ENCODE measurements around the gene SLC16A2. TPM values are rescaled to one million over a fixed set of nuclear protein-coding genes. Genes with fewer than 3 reads are reported as not detected.
"Not testable (repeated sequence)": the region's sequence is repeated elsewhere in the genome, so short reads cannot be mapped to it uniquely, and the experiment has no call there.

Gene SLC16A2
- total RNA-seq, 2 experiments from 2014 or later = 1.2 to 1.5 TPM

GRCh38 chrX:74449322-74449936 lies 28.1 kb downstream of the SLC16A2 start:
- H3K4me3 Mint-ChIP-seq = no peak overlapping the region
- H3K9me3 Mint-ChIP-seq (ENCODE audit: low read depth) = no peaks in the 10 kb centered on the region
- POLR2A ChIA-PET = no interaction called here
- peaks cover 2% of the 10 kb centered on the region for H3K27me3 Mint-ChIP-seq
- DNase-seq (peak; percentile 52), ATAC-seq (no peak)
- no peak overlapping the region for H3K27ac Mint-ChIP-seq
- intact Hi-C loops (cut with DNase I, micrococcal nuclease) = no loop called here
- CTCF ChIA-PET = interaction anchor here (0.6 kb wide), 1 partner anchor 29 kb away, joined by 3 read pairs; no protein-coding TSS in a partner anchor
- peaks cover 28% of the 10 kb centered on the region for H3K4me1 Mint-ChIP-seq
- H3K36me3 Mint-ChIP-seq (ENCODE audit: low read depth) = no peaks in the 10 kb centered on the region

- H3K4me1 Mint-ChIP-seq = peaks cover 28% of the 10 kb centered on the region
- H3K27ac Mint-ChIP-seq = no peak overlapping the region
- CTCF ChIA-PET = interaction anchor here (0.6 kb wide), 1 partner anchor 30 kb away, joined by 3 read pairs; no protein-coding TSS in a partner anchor
- DNase-seq (no peak), ATAC-seq (no peak)
- intact Hi-C loops (cut with DNase I, micrococcal nuclease) = loop anchor here (2.0 to 5.0 kb wide), 3 partner anchors 29 to 162 kb away; partner anchors contain the start of genes RLIM (in 1 of the 2) and SLC16A2 (in 1 of the 2)
- H3K27me3 Mint-ChIP-seq = no peaks in the 10 kb centered on the region
- POLR2A ChIA-PET = no interaction called here
- H3K9me3 Mint-ChIP-seq (ENCODE audit: low read depth) = no peaks in the 10 kb centered on the region
- H3K4me3 Mint-ChIP-seq = no peak overlapping the region
- no peaks in the 10 kb centered on the region for H3K36me3 Mint-ChIP-seq (ENCODE audit: low read depth)
Observed at GRCh38 chrX:74449937-74450330, 28.6 kb downstream of the SLC16A2 start.

- Mint-ChIP-seq H3K4me1 (peaks cover 28% of the 10 kb centered on the region), H3K9me3 (ENCODE audit: low read depth) (no peaks in the 10 kb centered on the region), H3K36me3 (ENCODE audit: low read depth) (no peaks in the 10 kb centered on the region), H3K27me3 (no peaks in the 10 kb centered on the region), H3K4me3 (no peak overlapping the region), H3K27ac (peak overlapping the region; percentile 65)
- intact Hi-C loops (cut with DNase I, micrococcal nuclease) = loop anchor here (1.0 to 5.0 kb wide), 4 partner anchors 30 to 161 kb away; partner anchors contain the start of genes RLIM (in 1 of the 2) and SLC16A2 (in 1 of the 2)
- ChIA-PET CTCF (interaction anchor here (0.7 kb wide), 1 partner anchor 42 kb away, joined by 3 read pairs; no protein-coding TSS in a partner anchor), POLR2A (interaction anchor here (0.9 to 1.2 kb wide), 2 partner anchors 84 to 88 kb away, joined by 4 read pairs; no protein-coding TSS in a partner anchor)
- ATAC-seq (peak; percentile 92), DNase-seq (peak; percentile 41)
Observed at GRCh38 chrX:74450803-74451449, 29.6 kb downstream of the SLC16A2 start.

DNA sequence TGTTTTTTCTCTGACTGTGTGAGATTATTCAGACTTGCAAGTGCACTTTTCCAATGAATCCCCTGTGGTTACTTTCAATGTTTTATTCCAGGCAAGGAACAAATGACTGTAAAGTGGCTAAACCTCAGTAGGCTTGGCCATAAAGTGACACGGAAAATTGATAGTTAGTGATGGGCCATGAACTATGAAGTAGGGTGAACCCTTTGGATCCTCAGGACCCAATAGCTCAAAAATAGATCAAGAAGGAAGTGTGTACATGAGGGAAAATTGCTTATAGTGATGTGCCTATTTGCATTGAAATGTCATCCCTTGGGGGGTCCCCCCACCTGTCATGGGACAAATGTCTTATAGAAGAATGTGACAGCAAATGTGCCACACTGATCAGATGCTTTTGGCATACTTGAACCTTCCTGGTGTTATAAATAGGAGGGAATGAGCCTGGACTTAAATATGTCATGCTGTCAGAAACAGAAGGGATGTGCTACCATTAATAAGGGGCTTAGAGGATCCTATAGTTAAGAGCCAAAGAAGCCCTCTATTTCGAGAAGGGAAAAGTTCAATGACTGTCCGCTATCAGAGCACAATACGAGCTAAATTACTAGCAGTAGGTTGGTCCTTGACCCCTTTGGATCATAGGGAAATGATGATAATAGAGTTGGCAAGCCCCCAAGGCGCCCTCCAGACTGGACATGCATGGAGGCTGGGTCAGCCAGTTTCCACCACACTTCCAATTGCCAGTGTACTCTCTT lies 30.3 kb downstream of the SLC16A2 start:
- CTCF ChIA-PET = interaction anchor here (0.7 kb wide), 1 partner anchor 41 kb away, joined by 3 read pairs; no protein-coding TSS in a partner anchor
- ATAC-seq (peak; percentile 47), DNase-seq (peak; percentile 8)
- Mint-ChIP-seq H3K4me1 (peaks cover 28% of the 10 kb centered on the region), H3K36me3 (ENCODE audit: low read depth) (no peaks in the 10 kb centered on the region), H3K27ac (peak overlapping the region; percentile 42), H3K27me3 (no peaks in the 10 kb centered on the region), H3K9me3 (ENCODE audit: low read depth) (no peaks in the 10 kb centered on the region), H3K4me3 (no peak overlapping the region)
- intact Hi-C loops (cut with DNase I, micrococcal nuclease) = loop anchor here (1.0 to 5.0 kb wide), 4 partner anchors 31 to 161 kb away; partner anchors contain the start of genes RLIM (in 1 of the 2) and SLC16A2 (in 1 of the 2)
- POLR2A ChIA-PET = interaction anchor here (0.9 to 1.2 kb wide), 2 partner anchors 83 to 87 kb away, joined by 4 read pairs; no protein-coding TSS in a partner anchor

GRCh38 chrX:74452199-74452481 lies 30.8 kb downstream of the SLC16A2 start:
- DNase-seq (no peak), ATAC-seq (no peak)
- POLR2A ChIA-PET = no interaction called here
- H3K36me3 Mint-ChIP-seq (ENCODE audit: low read depth) = no peaks in the 10 kb centered on the region
- H3K27ac Mint-ChIP-seq = peak overlapping the region; percentile 47
- H3K4me1 Mint-ChIP-seq = peaks cover 28% of the 10 kb centered on the region
- intact Hi-C loops (cut with DNase I, micrococcal nuclease) = loop anchor here in 1 of 2 experiments (5.0 kb wide), 1 partner anchor 160 kb away; the partner anchor contains the start of gene RLIM
- no peaks in the 10 kb centered on the region for H3K27me3 Mint-ChIP-seq
- CTCF ChIA-PET = no interaction called here
- no peak overlapping the region for H3K4me3 Mint-ChIP-seq
- no peaks in the 10 kb centered on the region for H3K9me3 Mint-ChIP-seq (ENCODE audit: low read depth)

- intact Hi-C loops (cut with DNase I, micrococcal nuclease) = loop anchor here in 1 of 2 experiments (5.0 kb wide), 1 partner anchor 159 kb away; the partner anchor contains the start of gene RLIM
- DNase-seq = no peak
- POLR2A ChIA-PET = no interaction called here
- ATAC-seq = no peak
- Mint-ChIP-seq H3K4me3 (no peak overlapping the region), H3K27ac (no peak overlapping the region), H3K4me1 (peaks cover 28% of the 10 kb centered on the region), H3K36me3 (ENCODE audit: low read depth) (no peaks in the 10 kb centered on the region), H3K27me3 (no peaks in the 10 kb centered on the region), H3K9me3 (ENCODE audit: low read depth) (no peaks in the 10 kb centered on the region)
- CTCF ChIA-PET = no interaction called here
Observed at GRCh38 chrX:74453178-74453577, 31.9 kb downstream of the SLC16A2 start.

DNA sequence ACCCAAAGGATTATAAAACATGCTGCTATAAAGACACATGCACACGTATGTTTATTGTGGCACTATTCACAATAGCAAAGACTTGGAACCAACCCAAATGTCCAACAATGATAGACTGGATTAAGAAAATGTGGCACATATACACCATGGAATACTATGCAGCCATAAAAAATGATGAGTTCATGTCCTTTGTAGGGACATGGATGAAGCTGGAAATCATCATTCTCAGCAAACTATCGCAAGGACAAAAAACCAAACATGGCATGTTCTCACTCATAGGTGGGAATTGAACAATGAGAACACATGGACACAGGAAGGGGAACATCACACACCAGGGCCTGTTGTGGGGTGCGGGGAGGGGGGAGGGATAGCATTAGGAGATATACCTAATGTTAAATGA lies 32.9 kb downstream of the SLC16A2 start:
- H3K27me3 Mint-ChIP-seq; CTCF ChIA-PET; H3K9me3 Mint-ChIP-seq (ENCODE audit: low read depth); H3K27ac Mint-ChIP-seq; DNase-seq; H3K4me3 Mint-ChIP-seq; H3K36me3 Mint-ChIP-seq (ENCODE audit: low read depth); ATAC-seq; POLR2A ChIA-PET: not testable (repeated sequence)
- intact Hi-C loops (cut with DNase I, micrococcal nuclease) = loop anchor here in 1 of 2 experiments (5.0 kb wide), 1 partner anchor 158 kb away; the partner anchor contains the start of gene RLIM
- H3K4me1 Mint-ChIP-seq = peaks cover 28% of the 10 kb centered on the region

DNA sequence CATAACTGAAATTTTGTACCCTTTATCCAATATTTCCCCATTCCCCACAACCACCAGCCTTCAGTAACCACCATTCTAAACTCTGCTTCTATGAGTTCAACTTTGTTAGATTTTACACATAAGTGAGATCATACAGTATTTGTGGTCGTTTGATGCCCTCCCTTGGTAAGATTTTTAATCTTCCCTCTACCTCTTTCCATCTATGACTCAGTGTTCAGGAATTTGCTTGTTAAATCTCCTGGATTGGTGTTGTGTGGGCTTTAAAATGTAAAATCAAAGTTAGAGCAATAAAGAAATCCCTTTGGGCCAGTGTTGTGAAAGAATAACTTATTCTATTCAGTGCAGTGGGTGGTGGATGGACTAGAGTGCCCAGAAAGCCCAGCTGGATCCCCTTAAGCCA lies 37.4 kb downstream of the SLC16A2 start:
- Mint-ChIP-seq H3K36me3 (ENCODE audit: low read depth) (no peaks in the 10 kb centered on the region), H3K4me3 (no peak overlapping the region), H3K27ac (no peak overlapping the region), H3K4me1 (no peaks in the 10 kb centered on the region), H3K9me3 (ENCODE audit: low read depth) (no peaks in the 10 kb centered on the region), H3K27me3 (peaks cover 2% of the 10 kb centered on the region)
- POLR2A ChIA-PET = no interaction called here
- ATAC-seq = no peak
- CTCF ChIA-PET = no interaction called here
- intact Hi-C loops (cut with DNase I, micrococcal nuclease) = no loop called here
- no peak for DNase-seq

DNA sequence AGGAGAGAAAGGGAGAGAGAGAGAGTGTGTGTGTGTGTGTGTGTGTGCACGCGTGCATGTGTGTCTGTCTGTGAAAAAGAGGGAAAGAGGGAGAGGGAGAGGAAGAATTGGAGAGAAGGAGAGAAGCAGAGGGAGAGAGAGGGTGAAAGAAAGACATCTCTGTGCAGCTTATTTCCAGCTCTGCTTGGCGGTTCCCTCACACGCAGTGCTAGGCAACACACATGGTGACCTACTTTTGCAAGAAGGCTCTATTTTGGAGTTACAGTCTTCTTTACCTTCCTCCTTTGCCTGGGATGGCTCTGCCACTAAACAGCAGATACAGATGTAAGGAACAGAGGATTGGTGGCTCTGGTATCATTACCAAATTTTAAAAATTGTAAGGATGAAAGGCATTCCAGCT lies 40.1 kb downstream of the SLC16A2 start:
- Mint-ChIP-seq H3K4me3 (no peak overlapping the region), H3K36me3 (ENCODE audit: low read depth) (no peaks in the 10 kb centered on the region), H3K9me3 (ENCODE audit: low read depth) (no peaks in the 10 kb centered on the region), H3K27ac (no peak overlapping the region), H3K4me1 (no peaks in the 10 kb centered on the region), H3K27me3 (peaks cover 2% of the 10 kb centered on the region)
- no peak for DNase-seq
- ChIA-PET POLR2A (interaction anchor here (0.6 kb wide), 1 partner anchor 149 kb away, joined by 4 read pairs; no protein-coding TSS in a partner anchor), CTCF (interaction anchor here (0.6 kb wide), 1 partner anchor 593 kb away, joined by 3 read pairs; no protein-coding TSS in a partner anchor)
- no peak for ATAC-seq
- intact Hi-C loops (cut with DNase I, micrococcal nuclease) = no loop called here

DNA sequence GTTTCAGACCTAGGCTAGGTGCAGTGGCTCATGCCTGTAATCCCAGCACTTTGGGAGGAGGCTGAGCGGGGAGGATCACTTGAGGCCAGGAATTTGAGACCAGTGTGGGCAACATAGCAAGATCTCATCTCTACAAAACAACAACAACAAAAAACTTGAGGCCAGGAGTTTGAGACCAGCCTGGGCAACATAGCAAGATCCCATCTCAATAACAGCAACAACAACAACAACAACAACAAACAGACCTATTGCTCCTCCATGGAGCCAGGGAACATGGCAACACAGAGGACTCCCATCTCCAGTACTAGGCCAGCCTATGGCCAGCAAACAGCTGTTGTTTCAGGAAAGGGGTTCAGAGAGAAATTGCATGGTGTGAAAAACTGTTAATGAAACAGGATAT lies 43.4 kb downstream of the SLC16A2 start:
- no peak for ATAC-seq
- POLR2A ChIA-PET = no interaction called here
- no peaks in the 10 kb centered on the region for H3K36me3 Mint-ChIP-seq (ENCODE audit: low read depth)
- DNase-seq = no peak
- peaks cover 2% of the 10 kb centered on the region for H3K27me3 Mint-ChIP-seq
- intact Hi-C loops (cut with DNase I, micrococcal nuclease) = no loop called here
- H3K4me3 Mint-ChIP-seq = no peak overlapping the region
- H3K4me1 Mint-ChIP-seq = no peaks in the 10 kb centered on the region
- CTCF ChIA-PET = no interaction called here
- H3K9me3 Mint-ChIP-seq (ENCODE audit: low read depth) = no peaks in the 10 kb centered on the region
- no peak overlapping the region for H3K27ac Mint-ChIP-seq

DNA sequence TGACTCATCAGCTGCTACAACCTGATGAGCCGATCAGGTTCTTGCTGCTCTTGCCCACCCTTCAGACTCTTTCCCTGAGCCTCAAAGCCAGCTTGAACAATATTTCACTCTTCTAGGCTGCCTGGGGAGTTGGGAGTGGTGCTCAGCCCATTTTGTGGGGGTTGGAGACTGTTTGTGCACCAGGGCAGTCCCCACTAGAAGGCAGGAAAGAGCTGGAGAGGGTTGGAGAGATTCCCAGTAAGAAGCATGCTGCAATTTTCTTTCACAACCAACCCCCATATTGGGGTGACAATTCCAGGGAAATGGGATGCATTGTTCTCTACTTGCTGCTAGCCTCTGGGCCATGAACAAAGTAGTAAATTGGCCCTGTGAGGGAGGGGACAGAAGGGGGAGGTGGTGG lies 44.1 kb downstream of the SLC16A2 start:
- ChIA-PET CTCF (no interaction called here), POLR2A (no interaction called here)
- Mint-ChIP-seq H3K27ac (no peak overlapping the region), H3K27me3 (peaks cover 4% of the 10 kb centered on the region), H3K4me1 (no peaks in the 10 kb centered on the region), H3K4me3 (no peak overlapping the region), H3K36me3 (ENCODE audit: low read depth) (no peaks in the 10 kb centered on the region), H3K9me3 (ENCODE audit: low read depth) (peaks cover 2% of the 10 kb centered on the region)
- DNase-seq = no peak
- intact Hi-C loops (cut with DNase I, micrococcal nuclease) = no loop called here
- no peak for ATAC-seq
